OCI-LY1 (cell line): ENCODE data around the gene KIRREL3.

Experiments
- CTCF ChIP-seq: fragments of 200-600 bp; sonication (generic), shearing (Covaris generic); IDR thresholded peaks from 2 replicates; pipeline ENCODE4 v1.5.1; 2017; ENCODE audit warnings: mild to moderate bottlenecking, antibody characterized with exemption, low read length, moderate library complexity, mixed read lengths
- EZH2 ChIP-seq: fragments of 200-600 bp; sonication (generic), shearing (Covaris generic); IDR thresholded peaks from 2 replicates; pipeline ENCODE4 v1.8.0; 2017; ENCODE audit warnings: borderline replicate concordance, mixed run types, mild to moderate bottlenecking, antibody characterized with exemption, low read length, moderate library complexity, mixed read lengths

GRCh38 chr11:126653040-126653439 is 347.5 kb downstream of the KIRREL3 start:
- TF ChIP-seq EZH2: no peak
- no peak for TF ChIP-seq CTCF
